DOHH2 (cell line): ENCODE results near the gene KCNK15.

Experiments
- H3F3A ChIP-seq: fragments of 200-600 bp; sonication (generic), shearing (Covaris generic); 2 replicates; pipeline ENCODE4 v1.6.0; 2016; ENCODE audit warnings: antibody characterized with exemption, mild to moderate bottlenecking; ENCODE audit not compliant: control insufficient read depth, insufficient read depth
- H3K27ac ChIP-seq: fragments of 200-600 bp; sonication (generic); 2 replicates; pipeline ENCODE4 v1.5.1; 2014; ENCODE audit warnings: low read depth, mild to moderate bottlenecking, low read length, moderate library complexity
- H3K27me3 ChIP-seq: fragments of 200-600 bp; sonication (generic); 2 replicates; pipeline ENCODE4 v1.6.1; 2014; ENCODE audit warnings: mild to moderate bottlenecking, low read length, mixed read lengths; ENCODE audit not compliant: control insufficient read depth
- H3K36me3 ChIP-seq: fragments of 200-600 bp; sonication (generic); 2 replicates; pipeline ENCODE4 v1.6.1; 2014; ENCODE audit warnings: mild to moderate bottlenecking, low read length, moderate library complexity, mixed read lengths; ENCODE audit not compliant: control insufficient read depth
- H3K4me1 ChIP-seq: fragments of 200-600 bp; sonication (generic); 2 replicates; pipeline ENCODE4 v1.6.1; 2014; ENCODE audit warnings: mild to moderate bottlenecking, low read length, mixed read lengths; ENCODE audit not compliant: control insufficient read depth
- H3K4me2 ChIP-seq: fragments of 200-600 bp; sonication (generic); 2 replicates; pipeline ENCODE4 v1.6.0; 2014; ENCODE audit warnings: mild to moderate bottlenecking, low read length, moderate library complexity
- H3K4me3 ChIP-seq: fragments of 200-600 bp; sonication (generic); 2 replicates; pipeline ENCODE4 v1.5.1; 2014; ENCODE audit warnings: mild to moderate bottlenecking, low read length, mixed read lengths
- H3K79me2 ChIP-seq: fragments of 200-600 bp; sonication (generic); 2 replicates; pipeline ENCODE4 v1.6.1; 2014; ENCODE audit warnings: mild to moderate bottlenecking, low read length, mixed read lengths; ENCODE audit not compliant: control insufficient read depth
- H3K9me2 ChIP-seq: fragments of 200-600 bp; sonication (generic); replicated peaks from 2 replicates; pipeline ENCODE4 v1.6.1; 2014; ENCODE audit warnings: mild to moderate bottlenecking, low read length, mixed read lengths; ENCODE audit not compliant: control insufficient read depth
- H3K9me3 ChIP-seq: fragments of 200-600 bp; sonication (generic); 2 replicates; pipeline ENCODE4 v1.6.1; 2014; ENCODE audit warnings: antibody characterized with exemption, low read length, mixed read lengths; ENCODE audit not compliant: control insufficient read depth, insufficient read depth
- H4K20me1 ChIP-seq: fragments of 200-600 bp; sonication (generic); 2 replicates; pipeline ENCODE4 v1.6.0; 2014; ENCODE audit warnings: low read depth, mild to moderate bottlenecking, antibody characterized with exemption, low read length, moderate library complexity; ENCODE audit not compliant: control insufficient read depth, insufficient read depth
- CTCF ChIP-seq: fragments of 200-600 bp; sonication (generic); IDR thresholded peaks from one replicate; pipeline ENCODE4 v1.5.1; 2014; ENCODE audit warnings: antibody characterized with exemption, mild to moderate bottlenecking, low read depth, low read length; ENCODE audit not compliant: poor library complexity, severe bottlenecking
- EZH2phosphoT487 ChIP-seq: fragments of 200-600 bp; sonication (generic); IDR thresholded peaks from 2 replicates; pipeline ENCODE4 v1.6.1; 2017; ENCODE audit warnings: borderline replicate concordance, mild to moderate bottlenecking, antibody characterized with exemption, low read length, moderate library complexity, mixed read lengths

The KCNK15 gene

DNA sequence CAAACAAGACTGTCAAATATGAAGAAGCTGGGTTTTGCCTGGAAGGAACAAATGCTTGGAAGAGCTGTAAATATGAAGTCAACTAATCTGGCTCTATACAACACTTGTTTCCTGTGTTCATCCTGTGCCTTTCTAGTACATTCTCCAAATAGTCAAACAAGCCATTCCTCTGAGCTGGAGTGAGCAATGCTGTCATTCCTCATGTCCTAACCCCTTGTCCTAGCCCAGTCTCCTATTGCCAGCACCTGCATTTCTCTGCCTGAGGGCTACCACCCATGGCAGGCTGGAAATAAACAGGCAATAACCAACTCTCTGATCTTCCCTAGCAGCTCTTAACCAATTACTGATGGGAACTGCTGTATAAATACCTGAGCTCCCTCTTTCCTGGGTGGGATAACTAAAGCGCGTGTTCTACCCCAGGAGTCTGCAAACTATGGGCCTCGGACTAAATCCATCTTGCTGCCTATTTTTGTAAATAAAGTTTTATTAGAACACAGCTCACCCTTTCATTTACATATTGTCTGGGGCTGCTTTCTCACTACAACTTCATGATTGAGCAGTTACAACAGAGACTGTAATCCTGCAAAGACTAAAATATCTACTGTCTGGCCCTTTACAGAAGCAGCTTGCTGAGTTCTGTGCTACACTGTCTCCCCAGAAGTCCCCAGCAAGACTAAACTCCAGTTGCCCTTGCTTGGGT, 51.2 kb downstream of the KCNK15 start:
- H3F3A ChIP-seq = no peaks in the 10 kb centered on the region
- no peak overlapping the region for H3K4me3 ChIP-seq
- no peak overlapping the region for H3K27ac ChIP-seq
- TF ChIP-seq CTCF = no peak
- no peak for TF ChIP-seq EZH2phosphoT487
- no peaks in the 10 kb centered on the region for H3K36me3 ChIP-seq
- H3K4me2 ChIP-seq = no peak overlapping the region
- no peaks in the 10 kb centered on the region for H3K9me2 ChIP-seq
- no peaks in the 10 kb centered on the region for H3K4me1 ChIP-seq
- no peaks in the 10 kb centered on the region for H3K9me3 ChIP-seq
- H3K79me2 ChIP-seq = no peaks in the 10 kb centered on the region
- H3K27me3 ChIP-seq = peaks cover 7% of the 10 kb centered on the region; the same call in 1 of the 2 replicates
- no peaks in the 10 kb centered on the region for H4K20me1 ChIP-seq

DNA sequence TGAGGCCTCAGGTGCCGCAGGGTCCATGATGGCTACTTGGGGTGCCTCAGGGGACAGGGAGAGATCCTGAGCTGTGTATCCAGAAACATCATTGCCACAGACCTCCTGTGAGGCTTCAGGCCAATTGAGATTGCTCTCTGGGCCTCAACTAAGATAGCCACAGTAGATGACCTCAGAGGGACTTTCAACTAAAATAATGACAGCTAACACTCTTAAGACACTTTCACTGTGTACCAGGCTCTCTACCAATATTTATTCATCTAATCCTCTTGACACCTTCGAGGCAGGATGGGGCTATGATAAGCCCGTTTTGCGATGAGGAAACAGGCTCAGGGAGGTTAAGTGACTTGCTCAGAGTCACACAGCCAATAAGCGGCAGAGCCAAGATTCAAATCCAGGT, 54.0 kb downstream of the KCNK15 start:
- no peaks in the 10 kb centered on the region for H3K4me1 ChIP-seq
- no peak overlapping the region for H3K27ac ChIP-seq
- no peaks in the 10 kb centered on the region for H3K9me2 ChIP-seq
- no peaks in the 10 kb centered on the region for H3F3A ChIP-seq
- H3K79me2 ChIP-seq = no peaks in the 10 kb centered on the region
- peaks cover 11% of the 10 kb centered on the region; the same call in 1 of the 2 replicates for H3K27me3 ChIP-seq
- H3K4me3 ChIP-seq = no peak overlapping the region
- no peak for TF ChIP-seq EZH2phosphoT487
- no peak for TF ChIP-seq CTCF
- no peaks in the 10 kb centered on the region for H3K36me3 ChIP-seq
- H4K20me1 ChIP-seq = no peaks in the 10 kb centered on the region
- H3K9me3 ChIP-seq = no peaks in the 10 kb centered on the region
- no peak overlapping the region for H3K4me2 ChIP-seq

- no peaks in the 10 kb centered on the region for H3F3A ChIP-seq
- H3K9me2 ChIP-seq = no peaks in the 10 kb centered on the region
- no peaks in the 10 kb centered on the region for H4K20me1 ChIP-seq
- H3K4me2 ChIP-seq = no peak overlapping the region
- no peaks in the 10 kb centered on the region for H3K79me2 ChIP-seq
- TF ChIP-seq CTCF (peak; percentile 80), EZH2phosphoT487 (no peak)
- H3K27ac ChIP-seq = no peak overlapping the region
- no peaks in the 10 kb centered on the region for H3K9me3 ChIP-seq
- H3K36me3 ChIP-seq = no peaks in the 10 kb centered on the region
- H3K4me1 ChIP-seq = no peaks in the 10 kb centered on the region
- H3K4me3 ChIP-seq = no peak overlapping the region
- H3K27me3 ChIP-seq = peaks cover 11% of the 10 kb centered on the region; the same call in 1 of the 2 replicates
Measured at GRCh38 chr20:44800391-44801046, 54.9 kb downstream of the KCNK15 start.
